Measurements from ENCODE around the gene KNG1. TPM values are rescaled to one million over a fixed set of nuclear protein-coding genes. Genes with fewer than 3 reads are reported as not detected.

The KNG1 gene
- total RNA-seq, 4 donors from 2014 or later: not detected

DNA sequence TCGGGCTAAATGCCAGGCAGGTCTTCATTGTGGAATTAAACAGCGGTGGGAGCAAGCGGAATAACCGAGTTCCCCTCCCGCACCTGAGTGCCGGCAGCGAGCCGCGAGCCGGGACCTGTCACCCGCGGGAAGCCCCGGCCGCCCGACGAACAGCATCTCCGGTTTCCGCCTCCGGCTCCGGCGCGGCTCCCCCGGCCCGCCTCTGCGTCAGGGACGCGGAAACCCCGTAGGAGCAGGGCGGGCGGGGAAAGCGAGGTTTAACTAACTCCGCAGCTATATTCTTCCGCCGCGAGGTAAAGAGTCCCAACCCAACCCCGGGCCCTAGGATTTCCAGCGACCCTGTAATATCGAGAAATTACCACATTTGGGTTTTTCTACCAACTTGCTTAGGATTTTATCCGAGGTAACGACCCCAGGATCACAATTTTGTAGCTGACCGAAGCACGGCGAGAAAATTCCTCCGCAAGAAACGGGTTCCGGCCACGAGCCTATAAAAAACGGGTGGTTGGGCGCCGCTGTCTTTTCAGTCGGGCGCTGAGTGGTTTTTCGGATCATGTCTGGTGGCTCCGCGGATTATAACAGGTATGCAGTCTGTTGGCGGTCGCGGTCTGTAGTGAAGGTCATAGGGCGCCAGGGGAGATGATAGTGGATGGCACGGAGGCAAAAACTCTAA, 66.0 kb downstream of the KNG1 start, which contains the start of gene EIF4A2:
Gene EIF4A2, plus strand, starts transcription at position 520 of the 673 bp plus-strand sequence. Its CDS starts 34 bp downstream, at position 554.
- 0% methylated on average over 17 to 28 of the region's 60 CpGs for WGBS, 2 donors (ENCODE audit: low coverage in 1 of 2)
- ATAC-seq: peak; percentile 86
- Histone ChIP-seq H3K4me3 (peak within 1 kb of the TSS; percentile 75 to 83), H3K36me3 (peaks cover 23 to 39% of the 10 kb centered on the region in 2 donors), H3K27ac (peak within 1 kb of the TSS; percentile 97 to 99 (median 98)), H3K4me1 (peaks cover 22 to 45% (median 29%) of the 10 kb centered on the region in 3 donors), H3K27me3 (peaks cover 7% of the 10 kb centered on the region), H3K9me3 (no peaks in the 10 kb centered on the region)
- TF ChIP-seq, protein P1, sequence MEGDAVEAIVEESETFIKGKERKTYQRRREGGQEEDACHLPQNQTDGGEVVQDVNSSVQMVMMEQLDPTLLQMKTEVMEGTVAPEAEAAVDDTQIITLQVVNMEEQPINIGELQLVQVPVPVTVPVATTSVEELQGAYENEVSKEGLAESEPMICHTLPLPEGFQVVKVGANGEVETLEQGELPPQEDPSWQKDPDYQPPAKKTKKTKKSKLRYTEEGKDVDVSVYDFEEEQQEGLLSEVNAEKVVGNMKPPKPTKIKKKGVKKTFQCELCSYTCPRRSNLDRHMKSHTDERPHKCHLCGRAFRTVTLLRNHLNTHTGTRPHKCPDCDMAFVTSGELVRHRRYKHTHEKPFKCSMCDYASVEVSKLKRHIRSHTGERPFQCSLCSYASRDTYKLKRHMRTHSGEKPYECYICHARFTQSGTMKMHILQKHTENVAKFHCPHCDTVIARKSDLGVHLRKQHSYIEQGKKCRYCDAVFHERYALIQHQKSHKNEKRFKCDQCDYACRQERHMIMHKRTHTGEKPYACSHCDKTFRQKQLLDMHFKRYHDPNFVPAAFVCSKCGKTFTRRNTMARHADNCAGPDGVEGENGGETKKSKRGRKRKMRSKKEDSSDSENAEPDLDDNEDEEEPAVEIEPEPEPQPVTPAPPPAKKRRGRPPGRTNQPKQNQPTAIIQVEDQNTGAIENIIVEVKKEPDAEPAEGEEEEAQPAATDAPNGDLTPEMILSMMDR (IDR thresholded peaks at IDR 0.05): no peak
- TF ChIP-seq POLR2AphosphoS5 (IDR thresholded peaks at IDR 0.05) (peak; percentile 99), EP300 (IDR thresholded peaks at IDR 0.05) (no peak), POLR2A (IDR thresholded peaks at IDR 0.05) (peak; percentile 94 to 97)

DNA sequence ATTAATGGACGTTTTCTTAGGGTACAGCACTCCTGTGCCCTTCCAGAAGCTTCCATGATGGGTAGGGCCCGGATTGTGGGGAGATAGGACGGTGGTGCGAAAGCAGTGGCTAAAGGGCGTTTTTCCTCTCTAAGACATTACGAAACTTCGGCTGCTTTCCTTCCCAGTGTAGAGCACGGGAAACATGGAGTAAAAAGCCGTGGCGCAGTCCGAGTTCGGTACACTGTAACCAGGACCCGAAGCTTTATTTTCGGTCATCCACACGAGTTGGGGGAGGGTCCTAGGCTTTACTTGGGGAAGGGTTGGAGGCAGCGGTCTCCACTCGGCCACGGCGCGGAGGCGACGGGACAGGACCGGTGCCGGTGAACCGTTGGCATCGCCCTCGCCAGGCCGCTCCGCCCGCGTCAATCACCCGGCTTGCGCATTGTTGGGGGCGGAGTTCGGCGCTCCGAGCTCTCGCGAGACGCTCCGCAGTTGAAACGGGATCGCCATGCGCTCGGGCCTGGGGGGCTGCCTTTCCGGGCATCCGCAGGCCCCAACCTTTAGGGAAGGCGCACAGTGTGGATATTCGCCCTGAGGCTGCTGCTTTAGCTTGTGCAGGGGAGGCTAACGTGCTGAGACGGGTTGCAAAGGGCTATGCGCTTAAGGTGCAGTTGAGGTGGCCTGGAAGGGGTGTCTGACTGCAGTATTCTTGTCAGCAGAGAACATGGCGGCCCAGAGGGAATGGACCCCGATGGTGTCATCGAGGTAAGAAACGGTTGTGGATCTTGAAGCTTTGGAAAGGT, 66.8 kb downstream of the KNG1 start:
- peaks cover 28 to 46% of the 10 kb centered on the region in 2 donors for H3K36me3 ChIP-seq
- peak overlapping the region; percentile 75 to 83 for H3K4me3 ChIP-seq
- H3K4me1 ChIP-seq: peaks cover 29 to 52% (median 32%) of the 10 kb centered on the region in 3 donors

DNA sequence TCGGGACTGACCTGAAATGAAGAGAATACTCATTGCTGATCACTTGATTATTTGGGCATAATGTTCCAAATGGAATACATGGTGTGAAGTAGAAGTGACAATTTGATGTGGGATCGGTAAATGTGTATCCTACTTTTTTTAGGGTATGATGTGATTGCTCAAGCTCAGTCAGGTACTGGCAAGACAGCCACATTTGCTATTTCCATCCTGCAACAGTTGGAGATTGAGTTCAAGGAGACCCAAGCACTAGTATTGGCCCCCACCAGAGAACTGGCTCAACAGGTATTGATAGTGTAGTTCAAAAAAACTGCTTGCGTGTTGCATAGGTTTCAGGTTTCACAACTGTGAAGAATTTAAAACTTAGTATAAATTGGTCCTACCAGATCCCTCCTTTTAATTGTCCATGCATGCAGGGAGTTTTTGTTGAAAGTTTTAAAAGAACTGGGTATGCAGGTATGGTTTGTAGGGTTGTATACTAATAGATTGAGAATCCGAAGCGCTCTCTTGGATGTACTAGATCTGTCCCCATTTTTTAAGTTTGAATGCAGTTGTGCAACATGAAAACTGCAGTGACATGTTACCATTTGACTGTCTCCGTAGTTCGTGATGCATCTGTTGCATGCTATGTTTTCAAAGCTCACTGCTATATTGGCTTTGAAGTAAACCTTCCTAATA, 67.8 kb downstream of the KNG1 start:
- peak overlapping the region; percentile 75 to 83 for H3K4me3 ChIP-seq
- peaks cover 30 to 60% (median 32%) of the 10 kb centered on the region in 3 donors for H3K4me1 ChIP-seq
- 7 to 11% methylated on average over 7 of the region's 7 CpGs for WGBS, 2 donors (ENCODE audit: low coverage in 1 of 2)
- TF ChIP-seq EP300 (IDR thresholded peaks at IDR 0.05) (no peak), POLR2AphosphoS5 (IDR thresholded peaks at IDR 0.05) (no peak), POLR2A (IDR thresholded peaks at IDR 0.05) (no peak)
- TF ChIP-seq, protein P1 (IDR thresholded peaks at IDR 0.05): no peak
- H3K36me3 ChIP-seq: peaks cover 38 to 56% of the 10 kb centered on the region in 2 donors
- H3K9me3 ChIP-seq: no peaks in the 10 kb centered on the region
- H3K27ac ChIP-seq: peak overlapping the region; percentile 97 to 99 (median 98)
- ATAC-seq: no peak
- H3K27me3 ChIP-seq: no peaks in the 10 kb centered on the region

More for the DNA sequence above, 66.8 kb downstream of the KNG1 start:
- WGBS, 2 donors (ENCODE audit: low coverage in 1 of 2): 0 to 1% methylated on average over 16 to 18 of the region's 56 CpGs
- peak overlapping the region; percentile 97 to 99 (median 98) for H3K27ac ChIP-seq
- TF ChIP-seq, protein P1 (IDR thresholded peaks at IDR 0.05): no peak
- TF ChIP-seq POLR2AphosphoS5 (IDR thresholded peaks at IDR 0.05) (peak; percentile 80), EP300 (IDR thresholded peaks at IDR 0.05) (no peak)
- H3K27me3 ChIP-seq: peaks cover 2% of the 10 kb centered on the region
- peak; percentile 89 for ATAC-seq
- H3K9me3 ChIP-seq: no peaks in the 10 kb centered on the region

DNA sequence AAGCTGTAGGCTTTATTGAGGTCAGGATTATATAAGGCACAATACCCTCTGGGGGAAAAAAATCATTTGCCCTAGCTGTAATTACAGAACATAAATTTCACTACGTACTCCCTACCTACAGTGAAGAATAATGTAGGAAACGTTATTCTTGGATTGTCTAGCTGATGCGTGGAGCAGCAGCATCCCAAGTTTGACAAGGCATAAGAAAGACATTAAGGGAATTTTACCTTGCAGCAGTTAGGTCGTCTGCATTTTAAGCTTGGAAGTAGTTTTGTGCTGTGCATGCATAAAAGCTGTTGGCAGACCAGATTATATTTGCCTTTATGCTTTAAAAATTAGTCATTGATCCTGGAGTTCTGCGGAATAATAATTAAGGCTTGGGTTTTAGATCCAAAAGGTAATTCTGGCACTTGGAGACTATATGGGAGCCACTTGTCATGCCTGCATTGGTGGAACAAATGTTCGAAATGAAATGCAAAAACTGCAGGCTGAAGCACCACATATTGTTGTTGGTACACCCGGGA, 68.4 kb downstream of the KNG1 start:
- WGBS, 2 donors (ENCODE audit: low coverage in 1 of 2): 5 to 19% methylated on average over 7 of the region's 7 CpGs
- H3K9me3 ChIP-seq: no peaks in the 10 kb centered on the region
- H3K4me3 ChIP-seq: peak overlapping the region; percentile 75 to 83
- no peaks in the 10 kb centered on the region for H3K27me3 ChIP-seq
- TF ChIP-seq POLR2A (IDR thresholded peaks at IDR 0.05) (no peak), POLR2AphosphoS5 (IDR thresholded peaks at IDR 0.05) (no peak), EP300 (IDR thresholded peaks at IDR 0.05) (no peak)
- TF ChIP-seq, protein P1 (IDR thresholded peaks at IDR 0.05): no peak
- ATAC-seq: no peak
- H3K36me3 ChIP-seq: peaks cover 38 to 62% of the 10 kb centered on the region in 2 donors
- peaks cover 30 to 66% (median 32%) of the 10 kb centered on the region in 3 donors for H3K4me1 ChIP-seq
- H3K27ac ChIP-seq: peak overlapping the region in 1 of 4 donors; percentile 6
